ENCODE measurements around the gene ELFN2. TPM values are rescaled to one million over a fixed set of nuclear protein-coding genes. Genes with fewer than 3 reads are reported as not detected.
"Not testable (repeated sequence)": the region's sequence is repeated elsewhere in the genome, so short reads cannot be mapped to it uniquely, and the experiment has no call there.

Gene ELFN2
- total and polyA plus RNA-seq, 5 donors from 2014 or later: 0.44 TPM; not detected in 4

DNA sequence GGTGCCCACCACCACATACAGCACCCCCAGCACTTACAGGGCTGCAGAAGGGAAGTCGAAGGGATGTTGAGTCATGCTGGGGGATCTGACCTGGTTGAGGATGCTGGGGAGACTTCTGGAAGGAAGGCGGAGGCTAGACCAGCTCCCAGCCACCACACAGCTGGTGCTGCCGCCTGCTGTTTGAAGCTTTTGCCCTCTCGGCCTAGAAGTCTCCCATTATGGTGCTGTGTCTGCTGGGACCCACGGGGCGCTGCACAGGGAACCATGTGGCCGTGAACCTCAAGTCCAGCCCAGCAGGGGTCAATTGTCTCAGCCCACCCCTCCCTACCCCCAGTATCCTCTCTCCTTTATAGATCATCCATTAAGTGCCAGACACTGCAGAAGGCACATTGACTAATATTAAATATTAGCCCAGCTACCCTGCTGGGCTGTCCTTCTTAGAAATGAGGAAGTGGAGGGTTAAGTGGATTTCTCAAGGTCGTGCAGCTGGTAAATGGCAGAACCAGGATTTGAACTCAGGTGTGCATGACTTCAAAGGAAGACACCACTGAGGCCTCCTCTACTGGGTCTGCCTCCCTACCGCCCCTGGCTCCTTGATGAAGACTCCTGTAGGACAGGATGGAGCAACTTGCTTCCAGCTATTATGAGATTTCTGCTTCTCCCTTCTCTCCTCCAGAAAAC, 95.3 kb downstream of the ELFN2 start:
- Mint-ChIP-seq H3K36me3 (peaks cover 4% of the 10 kb centered on the region), H3K27ac (no peak overlapping the region), H3K4me3 (no peak overlapping the region), H3K9me3 (peaks cover 0 to 5% (median 0%) of the 10 kb centered on the region in 7 donors), H3K27me3 (peaks cover 89% of the 10 kb centered on the region), H3K4me1 (peaks cover 0 to 17% (median 3%) of the 10 kb centered on the region in 4 donors)
- Histone ChIP-seq H3K9me3 (ENCODE audit: control insufficient read depth in 2 of 2, low read length in 2 of 2) (no peaks in the 10 kb centered on the region), H3K27ac (ENCODE audit: insufficient read depth, low read length, poor library complexity, severe bottlenecking) (no peak overlapping the region), H3K4me1 (ENCODE audit: control insufficient read depth, insufficient read depth, low read length, poor library complexity, severe bottlenecking) (peaks cover 13% of the 10 kb centered on the region), H3K27me3 (ENCODE audit: control insufficient read depth, insufficient read depth, low read length) (peaks cover 21% of the 10 kb centered on the region), H3K4me3 (ENCODE audit: low read depth, low read length) (no peak overlapping the region), H3K36me3 (ENCODE audit: control insufficient read depth, insufficient read depth, low read length) (no peaks in the 10 kb centered on the region)
- no peak for ATAC-seq (ENCODE audit: low read depth in 2 of 2)
- DNase-seq: no peak

DNA sequence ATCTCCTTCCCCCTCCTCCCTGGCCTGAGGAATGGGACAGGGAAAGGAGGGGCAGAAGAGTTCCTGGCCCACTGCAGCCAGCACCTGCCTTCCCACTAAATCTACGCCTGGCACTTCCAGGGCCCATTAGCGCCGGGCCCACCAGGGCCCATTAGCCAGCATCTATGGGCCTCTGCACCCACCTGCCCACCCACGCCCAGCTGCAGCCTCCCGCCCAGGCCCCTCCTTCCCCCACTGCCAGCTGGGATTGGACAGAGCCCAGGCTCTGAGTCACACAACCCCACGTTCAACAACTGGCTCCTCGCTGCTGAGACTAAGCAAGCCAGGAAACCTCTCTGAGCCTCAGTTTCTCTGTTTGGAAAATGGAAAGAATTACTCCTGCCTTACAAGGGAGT, 96.2 kb downstream of the ELFN2 start:
- peaks cover 4% of the 10 kb centered on the region for H3K36me3 Mint-ChIP-seq
- no peak overlapping the region for H3K4me3 ChIP-seq (ENCODE audit: low read depth, low read length)
- peaks cover 91% of the 10 kb centered on the region for H3K27me3 Mint-ChIP-seq
- peaks cover 0 to 5% (median 0%) of the 10 kb centered on the region in 7 donors for H3K9me3 Mint-ChIP-seq
- H3K27ac ChIP-seq (ENCODE audit: insufficient read depth, low read length, poor library complexity, severe bottlenecking): no peak overlapping the region
- H3K27me3 ChIP-seq (ENCODE audit: control insufficient read depth, insufficient read depth, low read length): peaks cover 21% of the 10 kb centered on the region
- ATAC-seq (ENCODE audit: low read depth in 2 of 2) (no peak), DNase-seq (no peak)
- no peaks in the 10 kb centered on the region for H3K36me3 ChIP-seq (ENCODE audit: control insufficient read depth, insufficient read depth, low read length)
- no peak overlapping the region for H3K27ac Mint-ChIP-seq
- peaks cover 0 to 17% (median 3%) of the 10 kb centered on the region in 4 donors for H3K4me1 Mint-ChIP-seq
- peaks cover 13% of the 10 kb centered on the region for H3K4me1 ChIP-seq (ENCODE audit: control insufficient read depth, insufficient read depth, low read length, poor library complexity, severe bottlenecking)
- no peak overlapping the region for H3K4me3 Mint-ChIP-seq
- no peaks in the 10 kb centered on the region for H3K9me3 ChIP-seq (ENCODE audit: control insufficient read depth in 2 of 2, low read length in 2 of 2)

DNA sequence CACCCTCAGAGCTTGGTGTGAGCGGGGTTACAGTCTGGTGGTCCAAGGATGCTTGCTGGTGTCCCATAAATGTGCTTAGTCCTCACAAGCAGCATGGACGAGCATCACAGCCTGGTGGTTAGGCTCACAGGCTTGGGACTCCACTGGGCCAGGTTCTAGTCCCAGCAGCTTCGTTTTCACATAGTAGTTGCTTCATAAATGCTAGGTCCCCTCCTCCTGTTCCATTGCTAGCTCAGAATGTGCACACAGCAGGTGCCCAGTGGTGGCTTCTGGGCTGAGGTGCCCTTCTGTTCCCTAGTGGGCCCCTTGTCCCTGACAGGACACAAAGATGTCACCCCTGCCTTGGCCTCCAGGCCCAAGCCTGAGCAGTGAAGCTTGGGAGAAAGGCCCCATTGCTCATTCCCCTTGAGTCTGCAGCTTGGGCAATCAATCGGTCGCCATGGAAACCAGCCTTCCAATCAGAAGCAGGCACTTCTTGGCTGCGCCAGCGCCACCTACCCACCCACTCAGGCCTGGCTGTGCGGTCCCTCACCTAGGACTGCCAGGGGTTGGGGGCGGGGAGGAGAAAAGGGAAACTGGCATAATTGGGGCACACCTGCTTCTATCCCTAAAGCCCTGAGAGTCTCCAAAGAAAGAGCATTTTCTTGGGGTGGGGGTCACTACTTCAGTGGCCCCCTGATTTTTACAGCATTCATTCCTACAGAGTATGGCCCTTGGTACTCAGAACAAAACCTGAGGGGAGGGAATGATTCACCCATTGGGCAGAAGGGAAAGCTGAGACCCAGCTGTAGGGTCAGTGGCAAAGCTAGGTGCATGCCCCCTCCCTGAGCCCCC, 96.9 kb downstream of the ELFN2 start:
- H3K4me1 Mint-ChIP-seq: peaks cover 0 to 16% (median 2%) of the 10 kb centered on the region in 4 donors
- H3K4me3 Mint-ChIP-seq: no peak overlapping the region
- Histone ChIP-seq H3K36me3 (ENCODE audit: control insufficient read depth, insufficient read depth, low read length) (no peaks in the 10 kb centered on the region), H3K27ac (ENCODE audit: insufficient read depth, low read length, poor library complexity, severe bottlenecking) (no peak overlapping the region), H3K9me3 (ENCODE audit: control insufficient read depth in 2 of 2, low read length in 2 of 2) (no peaks in the 10 kb centered on the region), H3K4me1 (ENCODE audit: control insufficient read depth, insufficient read depth, low read length, poor library complexity, severe bottlenecking) (peaks cover 13% of the 10 kb centered on the region), H3K4me3 (ENCODE audit: low read depth, low read length) (no peak overlapping the region), H3K27me3 (ENCODE audit: control insufficient read depth, insufficient read depth, low read length) (peaks cover 21% of the 10 kb centered on the region)
- H3K9me3 Mint-ChIP-seq: peaks cover 0 to 5% (median 0%) of the 10 kb centered on the region in 7 donors
- H3K36me3 Mint-ChIP-seq: peaks cover 4% of the 10 kb centered on the region
- peak in 2 of 3 donors; percentile 22 to 57 for DNase-seq
- peaks cover 87% of the 10 kb centered on the region for H3K27me3 Mint-ChIP-seq
- no peak overlapping the region for H3K27ac Mint-ChIP-seq
- ATAC-seq (ENCODE audit: low read depth in 2 of 2): no peak

DNA sequence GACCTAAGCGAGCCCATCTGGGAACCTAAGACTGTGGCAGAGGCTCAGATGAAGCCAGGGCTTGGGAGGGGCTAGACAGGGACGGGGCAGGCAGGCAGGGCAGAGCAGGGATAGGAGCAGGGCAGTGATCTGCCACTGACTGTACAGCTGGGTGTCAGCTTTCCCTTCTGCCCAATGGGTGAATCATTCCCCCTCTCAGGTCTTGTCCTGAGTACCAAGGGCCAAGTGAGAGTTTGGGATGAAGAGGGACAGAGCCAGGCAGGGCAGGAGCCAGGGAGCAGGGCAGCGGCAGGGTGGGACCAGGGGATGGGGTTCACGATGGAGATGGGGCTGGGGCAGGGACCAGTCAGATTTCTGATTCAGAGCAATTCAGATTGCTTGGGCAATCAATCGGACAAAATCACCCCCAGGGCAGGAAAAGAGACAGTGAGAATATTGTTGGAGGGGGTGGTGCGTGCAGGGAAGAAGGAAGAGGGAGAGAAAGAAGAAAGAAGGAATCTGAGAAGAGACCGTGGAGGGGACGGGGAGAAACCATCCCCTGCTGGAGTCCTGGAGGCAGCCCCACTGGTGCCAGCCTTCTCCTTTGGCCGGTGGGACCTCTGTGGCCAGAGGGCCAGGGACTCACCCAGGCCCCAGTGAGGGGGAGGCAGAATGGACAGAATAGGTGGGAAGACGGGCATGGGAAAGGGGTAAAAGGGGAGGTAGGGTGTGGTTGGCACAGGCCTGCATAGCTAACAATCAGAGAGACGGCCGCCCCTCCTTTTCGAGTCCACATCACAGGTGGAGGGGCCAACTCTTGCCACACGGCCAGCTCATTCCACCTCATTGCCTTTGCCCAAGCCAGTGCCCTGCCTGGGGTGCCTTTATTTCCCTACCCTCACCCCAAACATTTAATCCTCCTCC, 97.8 kb downstream of the ELFN2 start:
- Mint-ChIP-seq H3K27me3 (peaks cover 83% of the 10 kb centered on the region), H3K4me3 (no peak overlapping the region), H3K36me3 (peaks cover 4% of the 10 kb centered on the region), H3K27ac (peak overlapping the region in 1 of 3 donors; percentile 71), H3K9me3 (peaks cover 0 to 5% (median 0%) of the 10 kb centered on the region in 7 donors), H3K4me1 (peaks cover 0 to 9% (median under 1%) of the 10 kb centered on the region in 4 donors)
- peaks cover 11% of the 10 kb centered on the region for H3K4me1 ChIP-seq (ENCODE audit: control insufficient read depth, insufficient read depth, low read length, poor library complexity, severe bottlenecking)
- H3K4me3 ChIP-seq (ENCODE audit: low read depth, low read length): no peak overlapping the region
- peaks cover 19% of the 10 kb centered on the region for H3K27me3 ChIP-seq (ENCODE audit: control insufficient read depth, insufficient read depth, low read length)
- H3K9me3 ChIP-seq (ENCODE audit: control insufficient read depth in 2 of 2, low read length in 2 of 2): no peaks in the 10 kb centered on the region
- H3K36me3 ChIP-seq (ENCODE audit: control insufficient read depth, insufficient read depth, low read length): no peaks in the 10 kb centered on the region
- H3K27ac ChIP-seq (ENCODE audit: insufficient read depth, low read length, poor library complexity, severe bottlenecking): no peak overlapping the region
- no peak for DNase-seq
- ATAC-seq (ENCODE audit: low read depth in 2 of 2): no peak

DNA sequence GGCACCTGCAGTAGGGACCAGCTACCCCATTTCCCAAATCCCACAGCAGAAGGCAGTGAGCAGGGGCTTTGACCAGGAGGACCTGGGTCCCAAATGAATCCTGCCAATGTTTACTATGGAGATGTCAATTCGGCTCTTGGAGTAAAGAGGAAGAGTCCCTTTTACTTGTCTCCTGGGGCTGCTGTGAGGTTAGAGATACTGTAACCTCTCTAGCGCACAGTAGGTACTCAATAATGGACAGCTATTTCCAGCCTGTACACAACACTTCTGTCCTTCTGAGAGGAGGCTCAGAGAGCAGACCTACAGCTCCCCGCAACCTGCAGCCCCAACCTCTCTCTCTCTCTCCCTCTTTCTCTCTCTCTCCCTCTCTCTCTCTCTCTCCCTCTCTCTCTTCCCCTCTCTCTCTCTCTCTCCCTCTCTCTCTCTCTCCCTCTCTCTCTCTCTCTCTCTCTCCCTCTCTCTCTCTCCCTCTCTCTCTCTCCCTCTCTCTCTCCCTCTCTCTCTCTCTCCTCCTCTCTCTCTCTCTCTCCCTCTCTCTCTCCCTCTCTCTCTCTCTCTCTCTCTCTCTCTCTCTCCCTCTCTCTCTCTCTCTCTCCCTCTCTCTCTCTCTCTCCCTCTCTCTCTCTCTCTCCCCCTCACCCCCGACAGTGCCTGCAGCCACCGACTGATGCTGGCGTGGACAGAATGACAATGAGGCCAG, 98.6 kb downstream of the ELFN2 start:
- H3K27ac ChIP-seq (ENCODE audit: insufficient read depth, low read length, poor library complexity, severe bottlenecking); H3K4me1 Mint-ChIP-seq; H3K4me3 ChIP-seq (ENCODE audit: low read depth, low read length); H3K36me3 Mint-ChIP-seq; H3K9me3 ChIP-seq (ENCODE audit: control insufficient read depth in 2 of 2, low read length in 2 of 2); ATAC-seq (ENCODE audit: low read depth in 2 of 2); H3K36me3 ChIP-seq (ENCODE audit: control insufficient read depth, insufficient read depth, low read length); H3K9me3 Mint-ChIP-seq; H3K4me1 ChIP-seq (ENCODE audit: control insufficient read depth, insufficient read depth, low read length, poor library complexity, severe bottlenecking); H3K4me3 Mint-ChIP-seq; DNase-seq: not testable (repeated sequence)
- peak overlapping the region in 2 of 3 donors; percentile 56 to 65 for H3K27ac Mint-ChIP-seq
- peaks cover 14% of the 10 kb centered on the region for H3K27me3 ChIP-seq (ENCODE audit: control insufficient read depth, insufficient read depth, low read length)
- peaks cover 81% of the 10 kb centered on the region for H3K27me3 Mint-ChIP-seq

DNA sequence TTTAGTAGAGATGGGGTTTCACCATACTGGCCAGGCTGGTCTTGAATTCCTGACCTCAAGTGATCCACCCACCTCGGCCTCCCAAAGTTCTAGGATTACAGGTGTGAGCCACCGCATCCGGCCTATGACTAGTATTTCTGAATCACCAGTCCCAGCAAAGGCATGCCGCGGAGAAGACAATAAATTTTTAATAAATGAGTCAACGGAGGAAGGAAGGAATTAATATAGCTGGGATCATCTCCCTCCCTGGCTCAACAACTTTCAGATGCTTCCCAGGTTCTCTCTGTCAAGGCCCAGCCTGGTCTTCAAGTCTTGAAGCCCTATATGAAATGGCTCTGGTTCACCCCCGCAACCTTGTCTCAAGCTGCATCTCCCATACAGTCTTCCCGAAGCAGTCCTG, 99.3 kb downstream of the ELFN2 start:
- Histone ChIP-seq H3K9me3 (ENCODE audit: control insufficient read depth in 2 of 2, low read length in 2 of 2) (no peaks in the 10 kb centered on the region), H3K4me1 (ENCODE audit: control insufficient read depth, insufficient read depth, low read length, poor library complexity, severe bottlenecking) (peaks cover 4% of the 10 kb centered on the region), H3K27me3 (ENCODE audit: control insufficient read depth, insufficient read depth, low read length) (peaks cover 14% of the 10 kb centered on the region), H3K36me3 (ENCODE audit: control insufficient read depth, insufficient read depth, low read length) (no peaks in the 10 kb centered on the region), H3K4me3 (ENCODE audit: low read depth, low read length) (no peak overlapping the region), H3K27ac (ENCODE audit: insufficient read depth, low read length, poor library complexity, severe bottlenecking) (no peak overlapping the region)
- H3K4me1 Mint-ChIP-seq: peaks cover 0 to 4% (median 0%) of the 10 kb centered on the region in 4 donors
- peak overlapping the region in 1 of 4 donors; percentile 15 for H3K4me3 Mint-ChIP-seq
- H3K9me3 Mint-ChIP-seq: peaks cover 0 to 2% (median 0%) of the 10 kb centered on the region in 7 donors
- DNase-seq: no peak
- H3K36me3 Mint-ChIP-seq: peaks cover 4% of the 10 kb centered on the region
- no peak for ATAC-seq (ENCODE audit: low read depth in 2 of 2)
- peak overlapping the region in 1 of 3 donors; percentile 65 for H3K27ac Mint-ChIP-seq
- peaks cover 85% of the 10 kb centered on the region for H3K27me3 Mint-ChIP-seq

DNA sequence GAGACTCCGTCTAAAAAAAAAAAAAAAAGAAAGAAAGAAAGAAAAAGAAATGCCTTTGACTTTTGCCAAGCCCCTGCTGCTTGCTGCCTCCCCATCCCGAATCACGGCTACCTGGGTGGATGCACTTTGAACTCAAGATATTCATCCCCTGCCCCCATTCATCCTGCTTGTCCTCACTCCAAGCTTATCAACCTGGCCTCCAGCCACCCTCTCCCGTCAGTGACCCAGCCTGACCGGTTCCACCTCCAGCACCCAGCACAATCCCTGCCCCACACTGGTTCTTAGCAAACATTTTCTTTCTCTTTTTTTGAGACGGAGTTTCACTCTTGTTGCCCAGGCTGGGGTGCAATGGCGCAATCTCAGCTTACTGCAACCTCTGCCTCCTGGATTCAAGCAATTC, 100.6 kb downstream of the ELFN2 start:
- Histone ChIP-seq H3K27me3 (ENCODE audit: control insufficient read depth, insufficient read depth, low read length) (peaks cover 9% of the 10 kb centered on the region), H3K36me3 (ENCODE audit: control insufficient read depth, insufficient read depth, low read length) (no peaks in the 10 kb centered on the region), H3K4me1 (ENCODE audit: control insufficient read depth, insufficient read depth, low read length, poor library complexity, severe bottlenecking) (peaks cover 4% of the 10 kb centered on the region), H3K27ac (ENCODE audit: insufficient read depth, low read length, poor library complexity, severe bottlenecking) (no peak overlapping the region), H3K9me3 (ENCODE audit: control insufficient read depth in 2 of 2, low read length in 2 of 2) (no peaks in the 10 kb centered on the region), H3K4me3 (ENCODE audit: low read depth, low read length) (no peak overlapping the region)
- Mint-ChIP-seq H3K27ac (no peak overlapping the region), H3K9me3 (peaks cover 0 to 2% (median 0%) of the 10 kb centered on the region in 7 donors), H3K4me1 (peaks cover 0 to 2% (median 0%) of the 10 kb centered on the region in 4 donors), H3K4me3 (no peak overlapping the region), H3K27me3 (peaks cover 81% of the 10 kb centered on the region), H3K36me3 (no peaks in the 10 kb centered on the region)
- DNase-seq (no peak), ATAC-seq (ENCODE audit: low read depth in 2 of 2) (no peak)

Data from CD4-positive, CD25-positive, alpha-beta regulatory T cell (primary cell).